Activated gamma-delta T cell treated with Interleukin-2 at 50 U/mL for 16 hours (primary cell): Measurements from ENCODE around the gene TAF10.

Experiments used
- DNase-seq: peaks from one replicate; pipeline ENCODE4 v3.0.0-alpha.2; 2020

Gene TAF10

DNA sequence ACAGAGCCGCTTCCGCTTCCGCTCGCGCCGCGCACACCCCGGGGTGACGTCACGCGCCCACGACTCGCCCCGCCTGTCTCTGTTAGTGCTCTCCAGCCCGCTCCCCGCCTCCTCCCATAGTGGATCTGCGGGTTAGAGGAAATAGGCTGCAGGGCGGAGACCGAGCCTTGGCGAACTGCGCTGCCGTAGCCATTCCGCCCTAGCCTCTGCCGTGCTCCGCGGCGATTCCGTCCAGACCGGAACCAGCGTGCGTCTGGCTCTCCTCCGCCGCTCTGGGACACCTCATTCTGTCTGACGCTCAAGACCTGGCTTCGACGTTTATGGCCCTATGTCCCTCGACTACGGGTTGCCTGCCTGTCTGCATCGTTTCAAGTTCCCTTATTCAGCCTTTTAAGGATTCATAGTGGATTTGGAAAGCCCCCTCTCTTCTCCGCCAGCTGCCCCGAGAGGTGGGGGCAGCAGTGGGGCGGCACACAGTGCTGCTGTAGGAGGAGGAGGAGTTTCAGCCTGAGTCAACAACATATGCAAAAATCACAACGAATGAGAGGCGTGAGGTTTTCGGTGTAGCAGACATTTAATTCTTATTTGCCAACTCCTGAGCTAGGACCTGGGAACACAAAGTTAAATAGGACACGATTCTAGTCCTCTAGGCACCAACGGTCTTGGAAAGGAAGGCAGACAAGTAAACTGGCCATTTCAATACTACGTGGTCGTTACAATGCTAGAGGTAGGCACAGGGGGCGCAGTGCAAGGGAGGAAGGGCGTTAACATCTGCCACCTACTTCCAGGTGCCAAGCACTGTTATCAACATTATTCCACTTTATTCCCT is at the start of gene TAF10:
TSS of gene TAF10 (minus strand) at position 4 of the 829 bp plus-strand sequence. CDS start 27 bp downstream, outside the sequence.
- peak; percentile 95 for DNase-seq

- DNase-seq, result no peak
Observed at GRCh38 chr11:6660712-6661111, 48.7 kb upstream of the TAF10 start.

DNA sequence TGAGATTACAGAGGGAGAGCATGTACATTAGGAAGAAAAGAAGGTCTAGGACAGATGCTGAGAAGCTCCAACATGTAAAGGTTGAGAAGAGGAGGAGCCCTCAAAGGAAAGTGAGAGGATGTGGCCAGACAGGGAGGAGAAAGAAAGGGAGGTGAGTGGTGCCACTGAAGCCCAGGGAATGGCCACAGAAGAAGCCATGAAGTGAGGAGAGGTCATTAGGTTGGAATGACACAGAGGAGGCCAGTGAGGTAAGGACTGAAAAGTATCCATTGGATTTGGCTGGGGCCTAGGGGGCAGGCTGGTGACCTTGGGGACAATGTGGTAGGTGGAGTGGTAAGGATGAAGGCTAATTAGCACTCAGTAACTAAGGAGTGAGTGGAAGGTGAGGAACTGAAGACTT is 46.6 kb upstream of the TAF10 start:
- DNase-seq, result no peak

- no peak for DNase-seq
Observed at GRCh38 chr11:6657346-6657745, 45.3 kb upstream of the TAF10 start.

- no peak for DNase-seq
Observed at GRCh38 chr11:6656936-6657335, 44.9 kb upstream of the TAF10 start.

- no peak for DNase-seq
Observed at GRCh38 chr11:6656584-6656915, 44.5 kb upstream of the TAF10 start.

- no peak for DNase-seq
Observed at GRCh38 chr11:6655790-6656583, 44.0 kb upstream of the TAF10 start, which contains the start of gene DCHS1. DCHS1 (minus strand) TSS chr11:6655809; CDS start chr11:6641613, 14,196 bp downstream.

DNA sequence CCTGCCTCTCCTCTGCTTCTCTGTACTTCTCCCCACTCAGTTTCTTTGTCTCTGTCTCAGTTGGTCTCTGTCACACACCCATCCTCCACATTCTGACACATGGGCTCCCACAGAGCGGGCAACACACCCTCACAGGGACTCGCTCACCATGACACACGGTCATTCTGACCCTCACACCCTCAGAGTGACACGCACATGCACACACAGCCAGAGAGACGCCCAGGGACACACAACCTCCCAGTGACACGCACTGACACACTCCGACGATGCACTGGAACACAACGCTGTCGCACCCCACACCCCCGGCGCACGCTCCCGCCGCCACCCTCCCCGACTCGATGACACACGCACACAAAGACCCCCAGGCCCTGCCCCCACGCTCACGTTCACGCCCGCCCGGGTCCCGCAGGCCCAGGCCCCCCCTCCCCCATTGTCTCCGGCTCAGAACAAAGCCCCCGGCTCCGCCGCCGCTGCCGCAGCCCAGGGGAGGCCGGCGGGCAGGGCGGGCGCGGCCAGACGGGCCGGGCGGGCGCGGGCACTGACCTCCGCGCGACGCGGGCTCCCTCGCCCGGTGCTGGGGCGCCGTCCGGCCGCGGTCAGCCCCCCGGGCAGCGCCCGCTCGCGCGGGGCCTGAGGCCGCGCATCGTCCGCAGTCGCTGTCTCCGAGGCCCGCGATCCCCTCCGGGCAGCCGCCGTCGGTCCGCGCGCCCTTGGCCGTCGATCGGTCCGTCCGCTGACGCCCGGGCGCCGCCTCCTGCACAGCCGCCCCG is 43.2 kb upstream of the TAF10 start:
- no peak for DNase-seq

GRCh38 chr11:6654281-6655019 is 42.4 kb upstream of the TAF10 start:
- DNase-seq, result no peak

DNA sequence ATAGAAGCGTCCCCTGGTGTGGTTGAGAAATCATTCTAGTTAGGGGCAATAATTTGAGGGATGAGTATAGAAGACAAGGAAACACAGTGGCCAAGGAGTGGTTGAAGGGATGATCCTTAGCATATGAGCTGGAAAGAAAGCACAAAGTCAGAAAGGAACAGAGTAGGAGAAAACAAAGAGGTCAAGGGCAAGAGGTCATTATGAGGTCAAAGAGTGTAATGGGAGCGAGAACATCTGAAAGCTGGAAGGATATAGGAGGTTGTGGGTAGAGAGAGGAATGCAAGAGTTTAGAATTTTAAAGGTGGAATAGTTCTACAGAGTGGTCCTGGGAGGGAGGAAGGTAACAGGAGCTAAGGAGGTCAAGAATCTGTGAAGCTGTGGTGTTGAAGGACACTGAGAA is 41.6 kb upstream of the TAF10 start:
- no peak for DNase-seq

DNA sequence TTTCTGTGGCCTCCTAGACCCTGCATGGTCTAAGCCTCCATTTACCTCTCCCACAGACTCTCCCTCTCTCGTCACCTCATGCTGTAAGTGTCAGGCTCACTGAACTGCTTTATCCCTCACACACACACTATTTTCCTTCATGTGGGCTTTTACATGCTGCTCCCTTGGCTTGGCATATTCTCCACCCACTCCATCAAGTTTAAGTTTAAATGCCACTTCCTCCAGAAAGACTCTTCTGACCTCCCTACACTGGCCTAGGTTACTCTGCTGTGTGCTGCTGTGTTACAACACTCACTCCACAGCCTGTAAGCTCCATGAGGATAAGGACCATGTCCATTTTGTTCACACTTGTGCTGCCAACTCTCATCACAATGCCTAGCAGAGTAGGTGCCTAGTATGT is 41.1 kb upstream of the TAF10 start:
- DNase-seq, result no peak

DNA sequence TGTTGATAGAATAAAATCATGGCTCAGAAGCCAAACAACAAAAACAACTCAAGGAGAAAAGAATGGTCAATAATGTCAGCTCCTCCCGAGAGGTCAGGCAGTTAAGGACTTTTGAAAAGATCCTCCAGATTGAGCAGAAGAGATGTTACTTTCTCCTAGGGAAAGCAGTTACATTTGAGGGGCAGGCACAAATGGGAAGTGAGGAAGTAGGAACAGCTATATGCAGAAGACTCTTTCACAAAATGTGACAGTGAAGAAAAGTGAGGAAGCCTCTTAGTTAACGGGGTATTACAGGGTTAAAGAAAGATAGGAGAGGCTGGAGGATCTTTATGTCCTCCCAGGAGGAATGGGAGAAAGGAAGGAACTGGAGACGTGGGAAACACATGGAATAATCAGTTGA is 40.2 kb upstream of the TAF10 start:
- DNase-seq, result no peak

- DNase-seq, result no peak
Observed at GRCh38 chr11:6650980-6651379, 39.0 kb upstream of the TAF10 start.

GRCh38 chr11:6650104-6650503 is 38.1 kb upstream of the TAF10 start:
- no peak for DNase-seq

DNA sequence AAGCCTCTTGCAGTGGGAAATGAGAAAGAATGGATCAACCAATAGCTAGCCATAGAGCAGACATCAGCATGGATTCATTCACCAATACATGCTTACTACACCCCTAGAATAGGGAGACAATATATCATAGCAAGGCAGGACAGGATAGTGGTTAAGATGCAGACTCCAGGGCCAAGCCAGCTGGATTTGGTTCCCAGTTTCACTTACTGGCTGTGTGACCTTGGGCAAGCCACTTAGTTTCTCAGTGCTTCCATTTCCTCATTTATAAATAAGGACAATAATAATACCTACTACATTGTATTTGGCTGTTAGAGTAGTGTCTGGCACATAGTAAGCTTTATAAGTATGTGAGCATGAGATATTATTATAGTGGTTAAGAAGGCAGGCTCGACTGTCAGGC is 36.5 kb upstream of the TAF10 start:
- DNase-seq, result no peak

DNA sequence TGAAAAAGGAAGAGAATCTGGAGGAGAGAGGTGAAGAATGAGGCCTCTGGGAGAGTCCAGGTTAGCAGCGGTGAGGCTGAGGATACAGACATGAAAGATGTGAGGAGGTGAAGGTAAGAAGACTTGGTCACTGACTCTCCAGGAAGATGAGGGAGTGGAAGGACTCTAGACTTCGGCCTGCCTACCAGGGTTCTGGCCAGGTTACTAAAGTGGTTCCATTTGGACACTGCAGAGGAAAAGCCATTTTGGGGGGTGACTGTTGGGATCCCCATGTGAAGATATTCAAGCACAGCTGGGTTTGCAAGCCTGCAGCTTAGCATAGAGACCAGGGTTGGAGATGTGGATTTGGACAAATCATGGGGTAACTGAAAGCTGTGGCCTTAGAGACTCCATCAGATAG is 35.8 kb upstream of the TAF10 start:
- no peak for DNase-seq

DNA sequence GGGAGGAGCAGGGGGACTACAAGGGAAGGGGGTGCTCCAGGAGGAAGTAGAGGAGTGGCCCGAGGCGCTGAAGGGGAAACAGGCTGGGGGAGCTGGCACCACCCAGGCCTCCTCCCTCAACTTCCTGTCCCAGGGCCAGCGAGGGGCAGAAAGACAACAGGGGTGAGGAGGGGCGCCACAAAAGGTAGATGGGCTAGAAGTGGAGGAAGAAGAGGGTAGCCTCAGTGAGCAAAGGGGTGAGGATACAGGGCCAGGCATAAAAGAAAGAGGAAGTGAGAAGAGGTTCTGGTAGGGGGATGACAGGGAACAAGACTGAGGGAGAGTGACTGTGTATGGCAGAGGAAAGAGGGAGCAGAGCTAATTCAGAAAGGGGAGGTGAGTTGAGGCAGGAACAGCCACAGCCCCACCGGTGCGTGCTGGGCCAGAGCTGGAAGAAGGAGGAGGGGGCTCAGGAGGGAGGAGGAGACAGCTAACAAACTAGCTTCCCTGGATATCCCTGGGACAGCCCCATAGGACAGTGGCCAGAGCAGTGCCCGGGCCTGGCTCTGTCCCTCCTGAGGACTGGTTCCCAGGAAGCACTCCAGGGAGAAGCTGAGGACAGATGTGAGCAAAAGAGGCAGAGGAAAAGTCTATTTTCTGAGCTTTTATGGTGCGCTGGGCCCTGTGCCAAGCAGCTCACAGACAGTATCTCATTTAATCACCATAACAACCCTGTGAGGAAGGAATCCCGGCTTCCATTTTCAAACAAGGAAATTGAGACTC is 35.1 kb upstream of the TAF10 start:
- DNase-seq, result peak; percentile 34

- no peak for DNase-seq
Observed at GRCh38 chr11:6646576-6646917, 34.5 kb upstream of the TAF10 start.

DNA sequence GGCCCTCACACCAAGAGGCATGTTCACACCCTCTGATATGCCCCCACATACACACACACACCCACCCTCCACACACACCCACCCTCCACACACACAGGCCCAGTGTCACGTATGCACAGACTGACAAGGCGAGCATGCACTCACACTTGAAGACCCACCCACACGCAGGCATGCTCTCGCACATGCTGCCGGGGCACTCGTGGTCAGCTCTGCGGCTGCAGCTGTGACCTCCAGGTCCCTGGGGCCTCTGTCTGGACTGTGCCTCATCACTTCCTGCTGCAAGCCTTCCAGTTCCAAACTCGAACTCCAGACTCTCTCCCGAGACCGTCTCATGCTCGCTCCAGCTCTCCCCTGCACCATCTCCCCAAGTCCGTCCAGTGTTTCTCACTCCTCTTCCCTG is 34.1 kb upstream of the TAF10 start:
- DNase-seq, result no peak

DNA sequence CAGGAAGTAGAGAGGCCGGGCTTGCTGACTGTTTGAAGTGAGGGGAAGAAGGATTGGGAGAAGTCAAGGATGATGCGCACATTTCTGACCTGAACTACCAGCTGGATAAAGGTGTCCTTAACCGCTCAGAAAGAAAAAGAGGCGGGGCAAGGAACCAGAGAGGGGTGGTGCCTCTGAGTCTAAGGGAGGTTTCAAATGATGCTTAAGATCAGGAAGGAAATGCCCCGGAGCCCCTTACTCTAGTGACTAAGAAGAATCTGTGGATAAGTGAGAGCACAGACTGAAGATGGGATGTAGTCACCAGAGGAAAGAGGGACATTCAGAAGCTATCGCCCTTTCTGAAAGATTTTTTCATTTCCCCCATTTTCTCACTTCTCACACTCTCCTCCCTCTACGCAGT is 30.9 kb upstream of the TAF10 start:
- no peak for DNase-seq

- no peak for DNase-seq
Observed at GRCh38 chr11:6640985-6641701, 29.1 kb upstream of the TAF10 start.
